Muscle of leg (tissue), 11 donors: ENCODE measurements around the gene GXYLT1. TPM values are rescaled to one million over a fixed set of nuclear protein-coding genes. Genes with fewer than 3 reads are reported as not detected.
A peak's percentile ranks its signal among the peaks of the same experiment; 100 is the strongest.

Experiments used
- DNase-seq: peaks from one replicate; pipeline ENCODE4 v3.0.0; 2013
- H3K27ac ChIP-seq: one replicate; pipeline ENCODE4 v1.5.1; 2013; ENCODE audit warnings: mild to moderate bottlenecking, low read length, control low read depth
- H3K27me3 ChIP-seq: one replicate; pipeline ENCODE4 v1.6.1; 2013; ENCODE audit warnings: low read length; ENCODE audit not compliant: control insufficient read depth, insufficient read depth
- H3K36me3 ChIP-seq: one replicate; pipeline ENCODE4 v1.6.1; 2013; ENCODE audit warnings: low read length; ENCODE audit not compliant: control insufficient read depth, insufficient read depth
- H3K4me1 ChIP-seq: one replicate; pipeline ENCODE4 v1.6.1; 2013; ENCODE audit warnings: low read length; ENCODE audit not compliant: control insufficient read depth, insufficient read depth
- H3K4me3 ChIP-seq: one replicate; pipeline ENCODE4 v1.5.1; 2013; ENCODE audit warnings: low read length, control low read depth
- H3K9me3 ChIP-seq: replicated peaks from 2 replicates; pipeline ENCODE4 v1.6.1; 2013; ENCODE audit warnings: low read depth, low read length; ENCODE audit not compliant: control insufficient read depth
- WGBS: methylation state at CpG from one replicate; pipeline ENCODE4 v1.1.5; 2013; ENCODE audit warnings: missing lambda C conversion rate; ENCODE audit not compliant: insufficient coverage; 5-methylcytosine and 5-hydroxymethylcytosine counted together
- polyA plus RNA-seq, 8 donors: library from polyadenylated mRNA; unstranded; fragments of 120-200 nt; gene quantifications; one replicate each; pipeline versions ENCODE4 v1.2.1 to v1.2.3, GENCODE V29; 2013; ENCODE audit warnings: inconsistent platforms in 1 of 8, low replicate concordance in 1 of 8; ENCODE audit not compliant: insufficient read length in 8 of 8, insufficient read depth in 1 of 8
- total RNA-seq: library from RNA; stranded (reverse); fragments of 120-200 nt; gene quantifications from one replicate; pipeline ENCODE4 v1.2.4, GENCODE V29; 2013

Gene GXYLT1
- total and polyA plus RNA-seq, 9 donors, result 9.4 to 22.0 (median 14.2) TPM

- no CpG with 5 or more reads among the region's 2 CpGs for WGBS
- H3K4me1 ChIP-seq, result no peaks in the 10 kb centered on the region
- DNase-seq, result no peak
- H3K27ac ChIP-seq, result no peak overlapping the region
- H3K9me3 ChIP-seq, result peaks cover 4% of the 10 kb centered on the region
- peaks cover 4% of the 10 kb centered on the region for H3K36me3 ChIP-seq
- H3K27me3 ChIP-seq, result no peaks in the 10 kb centered on the region
- H3K4me3 ChIP-seq, result no peak overlapping the region
These were observed 33.4 kb upstream of the GXYLT1 start for GRCh38 chr12:42178101-42178500.

GRCh38 chr12:42174978-42175377 lies 30.3 kb upstream of the GXYLT1 start:
- Histone ChIP-seq H3K4me3 (no peak overlapping the region), H3K27ac (no peak overlapping the region), H3K27me3 (no peaks in the 10 kb centered on the region), H3K36me3 (peaks cover 9% of the 10 kb centered on the region), H3K9me3 (peaks cover 4% of the 10 kb centered on the region), H3K4me1 (no peaks in the 10 kb centered on the region)
- no peak for DNase-seq
- no CpG with 5 or more reads among the region's 1 CpG for WGBS

- Histone ChIP-seq H3K4me3 (no peak overlapping the region), H3K36me3 (peaks cover 9% of the 10 kb centered on the region), H3K4me1 (no peaks in the 10 kb centered on the region), H3K27ac (no peak overlapping the region), H3K27me3 (no peaks in the 10 kb centered on the region), H3K9me3 (peaks cover 4% of the 10 kb centered on the region)
- DNase-seq, result no peak
These were observed 29.4 kb upstream of the GXYLT1 start for GRCh38 chr12:42173961-42174521.

GRCh38 chr12:42172441-42173210 lies 28.0 kb upstream of the GXYLT1 start:
- Histone ChIP-seq H3K4me3 (no peak overlapping the region), H3K27ac (no peak overlapping the region), H3K36me3 (peaks cover 9% of the 10 kb centered on the region), H3K9me3 (peaks cover 4% of the 10 kb centered on the region), H3K4me1 (no peaks in the 10 kb centered on the region), H3K27me3 (no peaks in the 10 kb centered on the region)
- no CpG with 5 or more reads among the region's 4 CpGs for WGBS
- no peak for DNase-seq

- no peak for DNase-seq
- Histone ChIP-seq H3K27me3 (no peaks in the 10 kb centered on the region), H3K4me1 (no peaks in the 10 kb centered on the region), H3K9me3 (no peaks in the 10 kb centered on the region), H3K27ac (no peak overlapping the region), H3K4me3 (no peak overlapping the region), H3K36me3 (peaks cover 5% of the 10 kb centered on the region)
- 95% methylated on average over 4 of the region's 6 CpGs for WGBS
These were observed 23.0 kb upstream of the GXYLT1 start for GRCh38 chr12:42167711-42168110.

GRCh38 chr12:42166501-42166900 lies 21.8 kb upstream of the GXYLT1 start:
- Histone ChIP-seq H3K36me3 (peaks cover 5% of the 10 kb centered on the region), H3K9me3 (no peaks in the 10 kb centered on the region), H3K27ac (no peak overlapping the region), H3K4me3 (no peak overlapping the region), H3K27me3 (no peaks in the 10 kb centered on the region), H3K4me1 (no peaks in the 10 kb centered on the region)
- DNase-seq, result no peak

- no peak overlapping the region for H3K4me3 ChIP-seq
- H3K9me3 ChIP-seq, result no peaks in the 10 kb centered on the region
- DNase-seq, result no peak
- H3K36me3 ChIP-seq, result no peaks in the 10 kb centered on the region
- H3K27me3 ChIP-seq, result no peaks in the 10 kb centered on the region
- no peaks in the 10 kb centered on the region for H3K4me1 ChIP-seq
- no peak overlapping the region for H3K27ac ChIP-seq
These were observed 19.2 kb upstream of the GXYLT1 start for GRCh38 chr12:42163913-42164312.

GRCh38 chr12:42162965-42163364 lies 18.3 kb upstream of the GXYLT1 start:
- Histone ChIP-seq H3K4me1 (no peaks in the 10 kb centered on the region), H3K27ac (no peak overlapping the region), H3K36me3 (no peaks in the 10 kb centered on the region), H3K9me3 (no peaks in the 10 kb centered on the region), H3K27me3 (no peaks in the 10 kb centered on the region), H3K4me3 (no peak overlapping the region)
- WGBS, result no CpG with 5 or more reads among the region's 1 CpG
- DNase-seq, result peak; percentile 31

GRCh38 chr12:42162193-42162592 lies 17.5 kb upstream of the GXYLT1 start:
- Histone ChIP-seq H3K9me3 (no peaks in the 10 kb centered on the region), H3K4me1 (no peaks in the 10 kb centered on the region), H3K27me3 (no peaks in the 10 kb centered on the region), H3K27ac (no peak overlapping the region), H3K4me3 (no peak overlapping the region), H3K36me3 (no peaks in the 10 kb centered on the region)
- DNase-seq, result no peak

GRCh38 chr12:42161529-42161928 lies 16.9 kb upstream of the GXYLT1 start:
- Histone ChIP-seq H3K27me3 (no peaks in the 10 kb centered on the region), H3K27ac (no peak overlapping the region), H3K4me3 (no peak overlapping the region), H3K36me3 (no peaks in the 10 kb centered on the region), H3K9me3 (no peaks in the 10 kb centered on the region), H3K4me1 (no peaks in the 10 kb centered on the region)
- no CpG with 5 or more reads among the region's 1 CpG for WGBS
- DNase-seq, result no peak

GRCh38 chr12:42156232-42156631 lies 11.6 kb upstream of the GXYLT1 start:
- DNase-seq, result no peak
- Histone ChIP-seq H3K9me3 (no peaks in the 10 kb centered on the region), H3K27ac (no peak overlapping the region), H3K4me3 (no peak overlapping the region), H3K4me1 (no peaks in the 10 kb centered on the region), H3K27me3 (no peaks in the 10 kb centered on the region), H3K36me3 (no peaks in the 10 kb centered on the region)
- WGBS, result no CpG with 5 or more reads among the region's 2 CpGs
